Kidney (tissue), 14 donors: ENCODE data around the gene TBC1D5. TPM values are rescaled to one million over a fixed set of nuclear protein-coding genes. Genes with fewer than 3 reads are reported as not detected.

Source experiments
- DNase-seq, 5 donors: peaks; one replicate each; pipeline ENCODE4 v3.0.0-alpha.2; 2013 to 2020
- FAIRE-seq: peaks from 2 replicates; lab custom pipeline; 2012; peaks lifted over from hg19 to GRCh38; lab: Jason Lieb, UNC
- H3K27ac ChIP-seq, 2 donors: one replicate each; pipeline ENCODE4 v1.7.0; 2013; ENCODE audit warnings: low read depth in 2 of 2, low read length in 2 of 2, inconsistent platforms in 1 of 2
- H3K27me3 ChIP-seq: one replicate; pipeline ENCODE4 v1.7.1; 2013; ENCODE audit warnings: low read length, inconsistent platforms; ENCODE audit not compliant: control insufficient read depth, insufficient read depth
- H3K36me3 ChIP-seq, 3 donors: one replicate each; pipeline versions ENCODE4 v1.7.0 to v1.7.1; 2013; ENCODE audit warnings: low read length in 3 of 3, control low read depth in 1 of 3, inconsistent platforms in 1 of 3; ENCODE audit not compliant: insufficient read depth in 3 of 3, control insufficient read depth in 2 of 3
- H3K4me1 ChIP-seq, 3 donors: one replicate each; pipeline versions ENCODE4 v1.7.0 to v1.7.1; 2013; ENCODE audit warnings: low read length in 3 of 3, inconsistent platforms in 1 of 3, low read depth in 1 of 3; ENCODE audit not compliant: control insufficient read depth in 2 of 3, insufficient read depth in 2 of 3
- H3K4me3 ChIP-seq, 3 donors: one replicate each; pipeline versions ENCODE4 v1.7.0 to v1.8.1; 2013; ENCODE audit warnings: low read length in 3 of 3, control low read depth in 1 of 3, inconsistent platforms in 1 of 3
- H3K9ac ChIP-seq, 3 donors: one replicate each; pipeline versions ENCODE4 v1.7.0 to v1.7.1; 2013; ENCODE audit warnings: low read length in 3 of 3, control low read depth in 1 of 3, inconsistent platforms in 1 of 3
- H3K9me3 ChIP-seq, 3 donors: one replicate each; pipeline versions ENCODE4 v1.7.0 to v1.7.1; 2013; ENCODE audit warnings: low read length in 3 of 3, control low read depth in 1 of 3, inconsistent platforms in 1 of 3; ENCODE audit not compliant: control insufficient read depth in 2 of 3, insufficient read depth in 1 of 3
- intact Hi-C: fragments of 100-400 bp; cut with DNase I; formaldehyde crosslinking; loops from one replicate; pipeline ENCODE4 v1.11.1; 2022
- polyA plus RNA-seq: library from polyadenylated mRNA; stranded (reverse); fragments of 350-450 nt; fragmentation: Illumina TruSeq; extraction: RNeasy Lipid Tissue Mini Kit (QIAGEN cat#74804); gene quantifications from one replicate; pipeline ENCODE4 v1.2.3, GENCODE V29; 2014; ENCODE audit warnings: low read depth, low replicate concordance; ENCODE audit not compliant: insufficient read depth
- total RNA-seq: library from RNA; stranded (reverse); fragmentation: NEBNext Ultra II Directional; extraction: Animal tissue kit (Norgen Biotek cat#: 25700); gene quantifications from one replicate; pipeline ENCODE4 v1.2.1, GENCODE V29; 2021
- TF ChIP-seq, protein P1 (sequence below): IDR thresholded peaks from 3 replicates; pipeline ENCODE4 v1.5.1; 2012; ENCODE audit warnings: mild to moderate bottlenecking, moderate library complexity, borderline replicate concordance; ENCODE audit not compliant: insufficient read depth; ENCODE audit errors: extremely low read depth
- donor health status: control.
- donor health status: control.
- donor health status: control.
- donor health status: control.
- donor health status: control.
- donor health status: DM: yes; HTN: yes; CAD: no.
- donor health status: Normal renal cell carcinoma (clear cell type).

The TBC1D5 gene
- total and polyA plus RNA-seq, 2 donors from 2014 or later = 9.7 to 77.7 TPM

DNA sequence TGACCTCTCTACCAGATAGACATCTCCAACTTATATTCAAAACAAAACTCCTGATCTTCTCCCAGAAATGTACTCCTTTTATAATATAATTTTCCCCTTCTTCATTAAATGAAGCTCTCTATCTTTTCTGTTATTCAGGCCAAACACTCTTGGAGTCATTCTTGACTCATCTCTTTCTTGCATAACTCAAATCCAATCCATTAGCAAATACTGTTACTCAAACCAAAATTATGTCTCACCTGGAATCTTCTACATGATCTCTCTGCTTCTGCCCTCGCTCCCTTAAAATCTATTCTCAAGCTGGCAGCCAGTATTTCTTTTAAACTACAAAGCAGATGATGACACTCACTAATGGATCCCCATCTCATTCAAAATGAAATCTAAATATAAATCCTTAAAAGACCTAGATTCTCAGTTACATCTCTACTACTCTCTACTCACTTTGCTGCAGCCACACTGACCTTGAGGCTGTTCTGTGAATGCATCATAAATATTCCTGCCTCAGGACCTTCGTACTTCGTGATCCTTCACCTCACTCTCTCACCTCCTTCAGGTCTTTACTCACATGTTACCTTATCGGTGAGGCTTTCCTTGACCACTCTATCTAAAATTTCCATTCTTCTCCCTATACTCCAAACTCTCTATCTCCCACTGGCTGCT is 160.9 kb downstream of the TBC1D5 start:
- no peak overlapping the region for H3K27ac ChIP-seq
- DNase-seq = no peak
- no peaks in the 10 kb centered on the region for H3K27me3 ChIP-seq
- no peak for FAIRE-seq
- no peak overlapping the region for H3K4me3 ChIP-seq
- no peak overlapping the region for H3K9ac ChIP-seq
- H3K9me3 ChIP-seq = no peaks in the 10 kb centered on the region
- intact Hi-C loops = no loop called here
- H3K4me1 ChIP-seq = peaks cover 0 to 3% (median 0%) of the 10 kb centered on the region in 3 donors
- TF ChIP-seq, protein P1, sequence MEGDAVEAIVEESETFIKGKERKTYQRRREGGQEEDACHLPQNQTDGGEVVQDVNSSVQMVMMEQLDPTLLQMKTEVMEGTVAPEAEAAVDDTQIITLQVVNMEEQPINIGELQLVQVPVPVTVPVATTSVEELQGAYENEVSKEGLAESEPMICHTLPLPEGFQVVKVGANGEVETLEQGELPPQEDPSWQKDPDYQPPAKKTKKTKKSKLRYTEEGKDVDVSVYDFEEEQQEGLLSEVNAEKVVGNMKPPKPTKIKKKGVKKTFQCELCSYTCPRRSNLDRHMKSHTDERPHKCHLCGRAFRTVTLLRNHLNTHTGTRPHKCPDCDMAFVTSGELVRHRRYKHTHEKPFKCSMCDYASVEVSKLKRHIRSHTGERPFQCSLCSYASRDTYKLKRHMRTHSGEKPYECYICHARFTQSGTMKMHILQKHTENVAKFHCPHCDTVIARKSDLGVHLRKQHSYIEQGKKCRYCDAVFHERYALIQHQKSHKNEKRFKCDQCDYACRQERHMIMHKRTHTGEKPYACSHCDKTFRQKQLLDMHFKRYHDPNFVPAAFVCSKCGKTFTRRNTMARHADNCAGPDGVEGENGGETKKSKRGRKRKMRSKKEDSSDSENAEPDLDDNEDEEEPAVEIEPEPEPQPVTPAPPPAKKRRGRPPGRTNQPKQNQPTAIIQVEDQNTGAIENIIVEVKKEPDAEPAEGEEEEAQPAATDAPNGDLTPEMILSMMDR = no peak
- no peaks in the 10 kb centered on the region for H3K36me3 ChIP-seq

- intact Hi-C loops = no loop called here
- Histone ChIP-seq H3K4me1 (peaks cover 0 to 3% (median 0%) of the 10 kb centered on the region in 3 donors), H3K4me3 (no peak overlapping the region), H3K9ac (no peak overlapping the region), H3K36me3 (no peaks in the 10 kb centered on the region), H3K9me3 (no peaks in the 10 kb centered on the region), H3K27me3 (no peaks in the 10 kb centered on the region), H3K27ac (no peak overlapping the region)
- TF ChIP-seq, protein P1 = no peak
- DNase-seq = no peak
- FAIRE-seq = no peak
Observed at GRCh38 chr3:17580901-17581300, 161.5 kb downstream of the TBC1D5 start.

DNA sequence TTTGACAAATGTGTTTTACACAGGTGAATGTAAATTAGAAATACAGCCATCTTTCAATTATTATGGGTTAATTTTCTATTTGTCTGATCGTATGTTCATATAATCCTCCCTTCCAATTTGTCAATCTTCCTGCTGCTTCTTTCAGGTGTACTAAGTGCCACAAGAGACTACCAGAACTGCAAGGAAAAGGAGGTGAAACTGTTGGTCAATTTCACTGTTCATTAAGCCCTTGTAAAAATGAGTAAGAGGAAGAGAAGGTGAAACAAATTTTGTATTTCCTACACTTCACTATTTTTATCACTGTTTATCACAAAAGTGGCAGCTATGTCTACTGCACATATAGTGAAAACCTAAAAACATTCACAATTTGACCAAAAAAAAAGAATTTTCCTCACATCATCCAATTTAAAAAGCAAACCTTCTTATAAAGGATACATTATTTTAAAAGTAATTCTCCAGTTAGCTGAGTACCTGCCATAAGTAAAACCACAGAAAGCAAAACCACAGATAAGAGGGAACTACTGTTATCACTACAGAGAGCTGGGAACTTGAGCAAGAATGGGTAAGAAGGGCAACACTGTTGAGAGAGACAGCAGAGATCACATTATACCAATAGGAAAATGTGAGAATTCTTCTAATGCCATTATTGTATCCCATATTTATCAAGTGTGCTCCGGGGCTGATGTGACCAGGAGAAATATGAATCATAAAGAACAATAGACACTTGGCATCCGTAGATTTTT is 163.0 kb downstream of the TBC1D5 start:
- DNase-seq (no peak), FAIRE-seq (no peak)
- Histone ChIP-seq H3K36me3 (no peaks in the 10 kb centered on the region), H3K27me3 (no peaks in the 10 kb centered on the region), H3K27ac (no peak overlapping the region), H3K4me3 (no peak overlapping the region), H3K9ac (no peak overlapping the region), H3K9me3 (no peaks in the 10 kb centered on the region), H3K4me1 (peaks cover 0 to 3% (median 0%) of the 10 kb centered on the region in 3 donors)
- TF ChIP-seq, protein P1 = no peak
- intact Hi-C loops = no loop called here
